K562 (cell line): Measurements from ENCODE around the gene SLC38A1. TPM values are rescaled to one million over a fixed set of nuclear protein-coding genes. Genes with fewer than 3 reads are reported as not detected.

ENCODE experiments used
- CHD4 ChIP-seq: fragments of 200-600 bp; sonication (generic); IDR thresholded peaks from 3 replicates; pipeline ENCODE4 v1.6.1; 2012; ENCODE audit warnings: low read depth, mild to moderate bottlenecking, mixed read lengths, low read length, inconsistent platforms; ENCODE audit not compliant: insufficient read depth, insufficient replicate concordance, poor library complexity, severe bottlenecking
- FOXJ2 ChIP-seq: fragments of 200-800 bp; sonication (Bioruptor generic); IDR thresholded peaks from 2 replicates; pipeline ENCODE4 v1.6.1; 2016; ENCODE audit warnings: missing genetic modification characterization, missing compliant biosample characterization
- HDAC3 ChIP-seq: fragments of 450-650 bp; IDR thresholded peaks from 2 replicates; pipeline ENCODE4 v1.6.1; 2018; ENCODE audit warnings: borderline replicate concordance, mild to moderate bottlenecking, moderate library complexity; ENCODE audit not compliant: partially characterized antibody
- KLF13 ChIP-seq: fragments of 450-650 bp; IDR thresholded peaks from 2 replicates; pipeline ENCODE4 v1.6.1; 2016; ENCODE audit warnings: missing genetic modification characterization, low read depth, mild to moderate bottlenecking, missing compliant biosample characterization, moderate library complexity, borderline replicate concordance
- L3MBTL2 ChIP-seq: fragments of 450-650 bp; IDR thresholded peaks from 2 replicates; pipeline ENCODE4 v1.6.1; 2016; ENCODE audit warnings: mild to moderate bottlenecking, moderate library complexity
- MCM5 ChIP-seq: fragments of 450-650 bp; IDR thresholded peaks from 2 replicates; pipeline ENCODE4 v1.6.1; 2016; ENCODE audit warnings: low read depth
- NCOA2 ChIP-seq, 2 experiments: fragments of 450-650 bp; IDR thresholded peaks; 2 replicates each; pipeline ENCODE4 v1.6.1; 2018; ENCODE audit warnings: mild to moderate bottlenecking in 2 of 2, moderate library complexity in 1 of 2; ENCODE audit not compliant: partially characterized antibody in 2 of 2
- PHB2 ChIP-seq: fragments of 450-650 bp; IDR thresholded peaks from 2 replicates; pipeline ENCODE4 v1.6.1; 2017; ENCODE audit warnings: low read depth
- POLR2AphosphoS2 ChIP-seq: IDR thresholded peaks from 2 replicates; pipeline ENCODE4 v1.6.1; 2012; ENCODE audit warnings: low read length, improper control_type of control experiment
- POLR2AphosphoS5 ChIP-seq: IDR thresholded peaks from 2 replicates; pipeline ENCODE4 v1.6.1; 2011; ENCODE audit warnings: mild to moderate bottlenecking, low read depth, low read length, moderate library complexity; ENCODE audit not compliant: control insufficient read depth, insufficient read depth
- PTTG1 ChIP-seq: fragments of 450-650 bp; IDR thresholded peaks from 2 replicates; pipeline ENCODE4 v1.6.1; 2016; ENCODE audit warnings: low read depth, mild to moderate bottlenecking, missing genetic modification characterization, missing compliant biosample characterization
- RB1 ChIP-seq: fragments of 450-650 bp; IDR thresholded peaks from 2 replicates; pipeline ENCODE4 v1.6.1; 2017; ENCODE audit warnings: low read depth, mild to moderate bottlenecking
- RHOXF2B ChIP-seq: fragments of 250-450 bp; sonication (Bioruptor Pico); conservative IDR thresholded peaks from 2 replicates; pipeline ENCODE4 v1.5.1; 2021
- SAFB2 ChIP-seq: fragments of 200-400 bp; formaldehyde crosslinking; IDR thresholded peaks from 2 replicates; pipeline ENCODE4 v1.6.1; 2018; ENCODE audit warnings: borderline replicate concordance, low read length, low read depth, moderate library complexity; ENCODE audit not compliant: severe bottlenecking
- SP1 ChIP-seq: sonication (generic); formaldehyde crosslinking; IDR thresholded peaks from 2 replicates; pipeline ENCODE4 v1.8.1; 2022; ENCODE audit warnings: mild to moderate bottlenecking, missing genetic modification reagents
- TAF7 ChIP-seq: fragments of 450-650 bp; IDR thresholded peaks from 2 replicates; pipeline ENCODE4 v1.6.1; 2016; ENCODE audit warnings: missing genetic modification characterization, missing compliant biosample characterization
- ZNF143 ChIP-seq: sonication (generic); formaldehyde crosslinking; IDR thresholded peaks from 2 replicates; pipeline ENCODE4 v1.9.0; 2022; ENCODE audit warnings: mild to moderate bottlenecking, missing genetic modification reagents
- ZNF507 ChIP-seq: conservative IDR thresholded peaks from 2 replicates; pipeline ENCODE4 v1.6.1; 2017; ENCODE audit warnings: missing genetic modification characterization, missing compliant biosample characterization
- ZNF668 ChIP-seq: fragments of 250-450 bp; sonication (Bioruptor Pico); IDR thresholded peaks from 2 replicates; pipeline ENCODE4 v1.8.0; 2022; ENCODE audit warnings: mild to moderate bottlenecking, inconsistent platforms
- ZNF699 ChIP-seq: fragments of 250-450 bp; sonication (Bioruptor Pico); IDR thresholded peaks from 2 replicates; pipeline ENCODE4 v1.8.0; 2021; ENCODE audit warnings: mild to moderate bottlenecking, moderate library complexity; ENCODE audit not compliant: insufficient replicate concordance
- polyA plus RNA-seq, 8 experiments: library from polyadenylated mRNA; depleted of rRNA in 4 of 8; stranded (reverse) in 5 of 8; unstranded in 3 of 8; fragments of >200 nt; fragmentation: Nextera tagmentation in 2 of 8; fragmentation: Illumina TruSeq in 1 of 8; extraction: Ambion mirVana in 2 of 8; extraction: Trizol in 1 of 8; gene quantifications; 2 replicates each; pipeline versions ENCODE4 v1.2.1 to v1.2.3, GENCODE V29; 2011 to 2014; ENCODE audit warnings: inconsistent platforms in 1 of 8, missing spikeins in 1 of 8
- total RNA-seq, 7 experiments: library from RNA; depleted of rRNA in 6 of 7; stranded (reverse); fragments of >200 nt in 6 of 7; fragmentation: Illumina TruSeq in 2 of 7; extraction: Trizol in 2 of 7; gene quantifications; 2 replicates each; pipeline versions ENCODE4 v1.2.1 to v1.2.3, GENCODE V29; 2011 to 2021; ENCODE audit warnings: low replicate concordance in 1 of 7
- TF ChIP-seq, protein P1 (sequence below), 3 experiments: fragments of 200-800 bp in 1 of 3; fragments of 250-450 bp in 1 of 3; fragments of 450-650 bp in 1 of 3; sonication (Bioruptor Pico) in 1 of 3; sonication (Bioruptor generic) in 1 of 3; formaldehyde crosslinking in 1 of 3; IDR thresholded peaks; 2 replicates each; pipeline versions ENCODE4 v1.6.1 to v1.8.0; 2016 to 2022; ENCODE audit warnings: mild to moderate bottlenecking in 2 of 3, missing genetic modification characterization in 2 of 3, missing compliant biosample characterization in 1 of 3, moderate library complexity in 1 of 3
- TF ChIP-seq, protein P2 (sequence below): sonication (generic); formaldehyde crosslinking; IDR thresholded peaks from 2 replicates; pipeline ENCODE4 v1.8.0; 2022; ENCODE audit warnings: mild to moderate bottlenecking, missing genetic modification reagents
- TF ChIP-seq, protein P3 (sequence below), 3 experiments: fragments of 200-800 bp in 1 of 3; sonication (Bioruptor generic) in 1 of 3; sonication (generic) in 1 of 3; formaldehyde crosslinking in 1 of 3; IDR thresholded peaks; 2 replicates each; pipeline versions ENCODE4 v1.6.1 to v1.8.0; 2016 to 2022; ENCODE audit warnings: mild to moderate bottlenecking in 2 of 3, missing compliant biosample characterization in 2 of 3, missing genetic modification characterization in 2 of 3, missing genetic modification reagents in 1 of 3

SLC38A1 gene
- total and polyA plus RNA-seq, 9 of the 15 experiments (the other 6 are each of a cell fraction or from before 2014, with no cell fraction given) = 51.9 to 112 (median 75.0) TPM

DNA sequence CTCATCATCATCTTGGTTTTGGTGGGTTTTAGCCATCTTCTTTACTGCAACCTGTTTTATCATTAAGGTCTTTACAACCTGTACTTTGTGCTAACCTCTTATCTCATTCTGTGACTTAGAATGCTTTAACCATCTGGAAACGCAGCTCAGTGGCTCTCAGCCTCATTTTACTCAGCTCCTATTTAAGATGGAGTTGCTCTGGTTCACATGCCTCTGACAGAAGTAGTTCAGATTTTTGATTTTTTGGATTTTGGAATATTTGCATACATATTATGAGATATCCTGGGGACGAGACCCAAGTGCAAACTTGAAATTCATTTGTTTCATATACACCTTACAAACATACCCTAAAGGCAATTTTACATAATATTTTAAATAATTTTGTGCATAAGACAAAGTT, 10.7 kb downstream of the SLC38A1 start (continued):
- TF ChIP-seq PHB2 (no peak), ZNF507 (tag) (0 out of 2 replicates have a peak, but pooled peaks have one; percentile 12), POLR2AphosphoS5 (no peak), ZNF143 (CRISPR knock-in tag) (no peak), MCM5 (no peak), ZNF699 (no peak), HDAC3 (no peak), RB1 (no peak), KLF13 (tag) (peak; percentile 24; the same call in 1 of the 2 replicates), POLR2AphosphoS2 (no peak), NCOA2 (IDR thresholded peaks at IDR 0.05; ENCODE audit: partially characterized antibody in 2 of 2) (no peak), ZNF668 (CRISPR knock-in tag) (peak; percentile 91), TAF7 (tag) (peak; percentile 37; the same call in 1 of the 2 replicates), L3MBTL2 (no peak), RHOXF2B (CRISPR knock-in tag) (no peak), FOXJ2 (tag) (no peak), SP1 (no peak), CHD4 (no peak), PTTG1 (tag) (peak; percentile 85), SAFB2 (no peak)
- TF ChIP-seq, protein P1, sequence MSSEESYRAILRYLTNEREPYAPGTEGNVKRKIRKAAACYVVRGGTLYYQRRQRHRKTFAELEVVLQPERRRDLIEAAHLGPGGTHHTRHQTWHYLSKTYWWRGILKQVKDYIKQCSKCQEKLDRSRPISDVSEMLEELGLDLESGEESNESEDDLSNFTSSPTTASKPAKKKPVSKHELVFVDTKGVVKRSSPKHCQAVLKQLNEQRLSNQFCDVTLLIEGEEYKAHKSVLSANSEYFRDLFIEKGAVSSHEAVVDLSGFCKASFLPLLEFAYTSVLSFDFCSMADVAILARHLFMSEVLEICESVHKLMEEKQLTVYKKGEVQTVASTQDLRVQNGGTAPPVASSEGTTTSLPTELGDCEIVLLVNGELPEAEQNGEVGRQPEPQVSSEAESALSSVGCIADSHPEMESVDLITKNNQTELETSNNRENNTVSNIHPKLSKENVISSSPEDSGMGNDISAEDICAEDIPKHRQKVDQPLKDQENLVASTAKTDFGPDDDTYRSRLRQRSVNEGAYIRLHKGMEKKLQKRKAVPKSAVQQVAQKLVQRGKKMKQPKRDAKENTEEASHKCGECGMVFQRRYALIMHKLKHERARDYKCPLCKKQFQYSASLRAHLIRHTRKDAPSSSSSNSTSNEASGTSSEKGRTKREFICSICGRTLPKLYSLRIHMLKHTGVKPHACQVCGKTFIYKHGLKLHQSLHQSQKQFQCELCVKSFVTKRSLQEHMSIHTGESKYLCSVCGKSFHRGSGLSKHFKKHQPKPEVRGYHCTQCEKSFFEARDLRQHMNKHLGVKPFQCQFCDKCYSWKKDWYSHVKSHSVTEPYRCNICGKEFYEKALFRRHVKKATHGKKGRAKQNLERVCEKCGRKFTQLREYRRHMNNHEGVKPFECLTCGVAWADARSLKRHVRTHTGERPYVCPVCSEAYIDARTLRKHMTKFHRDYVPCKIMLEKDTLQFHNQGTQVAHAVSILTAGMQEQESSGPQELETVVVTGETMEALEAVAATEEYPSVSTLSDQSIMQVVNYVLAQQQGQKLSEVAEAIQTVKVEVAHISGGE (CRISPR knock-in tag; IDR thresholded peaks at IDR 0.05) = no peak
- TF ChIP-seq, protein P2, sequence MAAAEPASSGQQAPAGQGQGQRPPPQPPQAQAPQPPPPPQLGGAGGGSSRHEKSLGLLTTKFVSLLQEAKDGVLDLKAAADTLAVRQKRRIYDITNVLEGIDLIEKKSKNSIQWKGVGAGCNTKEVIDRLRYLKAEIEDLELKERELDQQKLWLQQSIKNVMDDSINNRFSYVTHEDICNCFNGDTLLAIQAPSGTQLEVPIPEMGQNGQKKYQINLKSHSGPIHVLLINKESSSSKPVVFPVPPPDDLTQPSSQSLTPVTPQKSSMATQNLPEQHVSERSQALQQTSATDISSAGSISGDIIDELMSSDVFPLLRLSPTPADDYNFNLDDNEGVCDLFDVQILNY (CRISPR knock-in tag) = no peak
- TF ChIP-seq, protein P3, sequence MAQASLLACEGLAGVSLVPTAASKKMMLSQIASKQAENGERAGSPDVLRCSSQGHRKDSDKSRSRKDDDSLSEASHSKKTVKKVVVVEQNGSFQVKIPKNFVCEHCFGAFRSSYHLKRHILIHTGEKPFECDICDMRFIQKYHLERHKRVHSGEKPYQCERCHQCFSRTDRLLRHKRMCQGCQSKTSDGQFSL (CRISPR knock-in tag; IDR thresholded peaks at IDR 0.05) = no peak
- TF ChIP-seq, protein P3 (tag; IDR thresholded peaks at IDR 0.05) = peak in 1 of 2 experiments; percentile 81; a peak in 1 of 4 replicates
